NCI-H345 treated with DMSO at 0.1 percent for 48 hours (cell line): Measurements from ENCODE around the gene BBS5.
"Not testable (repeated sequence)": the region's sequence is repeated elsewhere in the genome, so short reads cannot be mapped to it uniquely, and the experiment has no call there.

ENCODE experiments used
- DNase-seq: peaks from one replicate; lab custom pipeline; 2025; ENCODE audit not compliant: unreplicated experiment; lab: John Stamatoyannopoulos, UW

Gene BBS5

GRCh38 chr2:169485650-169486138 is 6.4 kb downstream of the BBS5 start:
- DNase-seq = no peak

DNA sequence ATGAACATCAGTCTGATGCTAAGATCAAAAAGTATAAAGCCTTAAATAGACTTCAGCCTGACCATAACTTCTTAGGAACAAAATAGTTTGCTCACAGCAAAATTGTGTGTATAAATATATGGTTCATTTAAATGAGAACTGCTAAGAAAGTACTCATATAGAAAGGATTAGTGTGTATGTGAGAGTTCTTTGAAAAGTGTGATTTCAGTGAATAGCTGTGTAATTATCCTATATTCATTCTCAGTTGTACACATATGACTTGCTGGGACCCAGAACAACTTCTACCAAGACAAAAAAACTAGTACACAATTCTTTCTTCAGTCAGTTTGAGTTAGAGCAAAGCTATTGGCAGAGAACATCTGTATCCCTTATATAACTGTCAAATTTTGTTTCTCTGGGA is 7.2 kb downstream of the BBS5 start:
- no peak for DNase-seq

DNA sequence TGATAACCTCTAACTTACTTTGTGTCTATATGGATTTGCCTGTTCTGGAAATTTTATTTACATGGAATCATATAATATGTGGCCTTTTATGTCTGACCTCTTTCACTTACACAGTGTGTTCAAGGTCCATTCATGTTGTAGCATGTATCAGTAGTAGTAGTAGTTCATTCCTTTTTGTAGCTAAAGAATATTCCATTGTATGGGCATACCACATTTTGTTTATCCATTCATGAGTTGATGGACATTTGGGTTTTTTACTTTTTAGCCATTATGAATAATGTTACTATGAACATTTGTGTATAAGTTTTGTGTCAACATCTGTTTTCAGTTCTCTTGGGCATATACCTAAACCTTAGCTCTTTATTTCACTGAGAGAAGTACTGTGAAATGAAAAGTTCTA is 11.5 kb downstream of the BBS5 start:
- no peak for DNase-seq

GRCh38 chr2:169491378-169491777 is 12.1 kb downstream of the BBS5 start:
- DNase-seq = no peak

DNA sequence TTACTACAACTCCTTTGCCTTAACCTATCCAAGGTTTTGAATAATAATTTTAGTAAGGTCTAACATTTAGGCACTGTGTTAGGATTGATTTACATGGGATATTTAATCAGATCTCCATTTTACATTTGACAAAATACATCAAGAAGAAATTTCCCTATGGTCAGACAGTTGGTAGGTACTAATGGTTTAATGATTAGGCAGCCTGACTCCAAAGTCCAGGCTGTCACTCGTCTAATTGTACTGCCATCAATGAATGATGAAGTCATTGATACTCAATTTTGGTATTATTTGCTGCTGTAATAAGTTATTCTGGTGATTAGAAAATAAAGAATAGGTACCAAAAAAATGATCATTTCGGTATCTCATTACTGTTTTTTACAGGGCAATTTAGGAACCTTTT is 14.1 kb downstream of the BBS5 start:
- DNase-seq = no peak

DNA sequence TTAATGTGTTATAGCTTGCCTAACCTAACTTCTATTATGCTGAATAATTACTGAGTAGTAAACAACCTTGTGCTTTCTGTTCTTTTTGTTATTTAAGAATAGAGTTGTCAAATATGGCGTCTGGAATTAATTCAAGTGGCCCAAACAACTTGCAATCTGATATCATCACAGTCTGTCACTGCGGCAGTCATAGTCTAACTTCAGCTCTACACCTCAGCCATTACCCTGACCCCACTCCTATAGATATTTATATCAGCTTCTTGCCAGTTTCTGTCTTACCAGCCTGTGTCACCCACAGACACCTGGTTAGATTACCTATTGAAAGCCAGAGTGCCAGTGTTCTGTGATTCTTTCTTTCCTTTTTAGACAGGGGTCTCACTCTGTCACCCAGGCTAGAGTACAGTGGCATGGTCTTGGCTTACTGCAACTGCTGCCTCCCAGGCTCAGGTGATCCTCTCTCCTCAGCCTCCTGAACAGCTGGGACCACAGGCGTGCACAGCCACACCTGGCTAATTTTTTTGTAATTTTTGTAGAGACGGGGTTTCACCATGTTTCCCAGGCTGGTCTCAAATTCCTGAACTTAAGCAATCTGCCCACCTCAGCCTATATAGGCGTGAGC is 16.1 kb downstream of the BBS5 start:
- DNase-seq = no peak

GRCh38 chr2:169504651-169505050 is 25.4 kb downstream of the BBS5 start:
- DNase-seq = no peak

DNA sequence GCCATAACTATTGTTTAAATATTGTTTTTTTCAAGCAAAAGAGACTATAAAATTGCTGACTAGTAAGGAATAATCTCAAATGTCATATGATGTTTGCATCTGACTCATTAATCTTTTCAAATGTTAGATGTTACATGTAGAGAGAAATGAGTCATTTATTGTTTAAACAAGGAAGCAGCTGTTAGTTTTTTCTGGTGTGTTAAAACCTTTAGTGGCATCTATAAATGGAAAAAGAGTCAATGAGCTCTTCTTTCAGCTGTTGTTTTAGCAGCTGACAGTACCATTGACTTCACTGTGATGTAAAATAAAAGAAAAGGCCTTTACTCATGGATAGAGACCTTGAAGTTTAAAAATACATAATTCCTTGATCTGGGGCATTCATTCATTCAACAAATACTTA is 28.4 kb downstream of the BBS5 start:
- DNase-seq = peak; percentile 83

- peak; percentile 35 for DNase-seq
These were observed 30.1 kb downstream of the BBS5 start, which contains the start of gene KLHL41 for GRCh38 chr2:169509298-169509885. Gene KLHL41 (plus strand): TSS chr2:169509702. CDS start chr2:169509779, 77 bp downstream.

- no peak for DNase-seq
These were observed 30.7 kb downstream of the BBS5 start for GRCh38 chr2:169509955-169510354.

- DNase-seq = no peak
These were observed 31.2 kb downstream of the BBS5 start for GRCh38 chr2:169510496-169510895.

- DNase-seq = no peak
These were observed 32.5 kb downstream of the BBS5 start for GRCh38 chr2:169511818-169512217.

GRCh38 chr2:169512525-169512924 is 33.2 kb downstream of the BBS5 start:
- no peak for DNase-seq

GRCh38 chr2:169513094-169513493 is 33.8 kb downstream of the BBS5 start:
- DNase-seq = no peak

GRCh38 chr2:169513926-169514325 is 34.6 kb downstream of the BBS5 start:
- no peak for DNase-seq

DNA sequence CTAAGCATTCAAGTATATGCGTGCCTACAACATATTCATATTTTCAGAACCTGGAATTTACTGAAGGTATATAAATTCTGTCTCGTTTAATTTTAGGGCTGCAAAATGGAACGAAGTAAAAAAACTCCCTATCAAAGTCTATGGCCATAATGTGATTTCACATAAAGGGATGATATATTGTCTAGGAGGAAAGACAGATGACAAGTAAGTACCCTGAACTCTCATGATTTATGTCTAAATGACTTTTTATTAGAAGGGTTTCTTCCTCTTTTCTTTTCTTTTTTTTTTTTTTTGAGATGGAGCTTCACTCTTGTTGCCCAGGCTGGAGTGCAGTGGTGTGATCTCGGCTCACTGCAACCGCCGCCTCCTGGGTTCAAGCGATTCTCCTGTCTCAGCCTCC is 35.5 kb downstream of the BBS5 start:
- not testable (repeated sequence) for DNase-seq

DNA sequence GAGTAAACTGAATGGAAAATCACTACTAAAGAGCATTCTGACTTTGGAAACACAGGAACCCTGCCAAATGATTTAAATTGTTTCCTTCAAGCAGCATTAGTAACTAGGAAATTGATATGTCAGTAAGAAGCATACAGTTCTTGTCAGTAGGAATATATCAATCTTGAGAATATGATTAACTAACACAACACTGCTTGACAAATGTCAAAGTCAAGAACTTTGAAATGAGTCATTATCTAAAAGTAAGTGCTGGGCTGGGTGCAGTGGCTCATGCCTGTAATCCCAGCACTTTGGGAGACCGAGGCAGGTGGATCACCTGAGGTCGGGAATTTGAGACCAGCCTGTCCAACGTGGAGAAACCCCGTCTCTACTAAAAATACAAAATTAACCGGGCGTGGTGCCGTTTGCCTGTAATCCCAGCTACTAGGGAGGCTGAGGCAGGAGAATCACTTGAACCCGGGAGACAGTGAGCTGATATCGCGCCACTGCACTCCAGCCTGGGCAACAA is 37.2 kb downstream of the BBS5 start:
- not testable (repeated sequence) for DNase-seq

GRCh38 chr2:169520896-169521295 is 41.6 kb downstream of the BBS5 start:
- no peak for DNase-seq

GRCh38 chr2:169523681-169524080 is 44.4 kb downstream of the BBS5 start:
- no peak for DNase-seq

GRCh38 chr2:169525434-169525833 is 46.1 kb downstream of the BBS5 start:
- peak; percentile 88 for DNase-seq

GRCh38 chr2:169526451-169526850 is 47.2 kb downstream of the BBS5 start:
- no peak for DNase-seq

- DNase-seq = peak; percentile 10
These were observed 49.0 kb downstream of the BBS5 start for GRCh38 chr2:169528271-169528701.

DNA sequence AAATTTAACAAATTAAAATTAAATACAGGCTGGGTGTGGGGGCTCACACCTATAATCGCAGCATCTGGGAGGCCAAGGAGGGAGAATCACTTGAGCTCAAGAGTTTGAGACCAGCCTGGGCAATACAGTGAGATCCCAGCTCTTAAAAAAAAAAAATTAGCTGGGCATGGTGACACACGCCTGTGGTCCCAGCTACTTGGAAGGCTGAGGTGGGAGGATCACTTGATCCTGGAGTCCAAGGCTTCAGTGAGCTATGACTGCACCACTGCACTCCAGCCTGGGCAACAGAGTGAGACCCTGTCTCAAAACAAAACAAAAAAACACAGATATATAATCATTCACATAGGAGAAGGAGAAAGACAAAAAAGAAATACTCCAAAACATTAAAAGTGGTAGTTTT is 60.2 kb downstream of the BBS5 start:
- DNase-seq = not testable (repeated sequence)
